ENCODE measurements around the gene ASB18.

DNA sequence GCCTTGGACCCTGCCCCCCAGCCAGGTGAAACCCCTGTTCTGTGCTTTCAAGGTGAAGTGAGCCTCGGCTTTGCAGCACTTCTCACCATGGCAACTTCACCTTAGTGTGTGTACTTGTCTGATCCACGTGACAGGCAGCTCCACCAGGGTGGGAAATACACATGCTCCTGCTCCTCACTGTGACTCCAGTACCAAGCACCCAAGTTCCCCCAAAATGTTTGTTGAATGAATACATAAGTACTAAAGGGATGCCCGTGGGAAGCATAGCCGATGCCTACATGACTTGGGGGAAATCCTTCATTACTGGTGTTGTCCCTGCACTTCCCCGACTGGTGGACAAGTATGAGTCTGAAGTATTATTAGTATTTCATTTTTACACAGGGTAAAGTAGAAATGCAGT lies 54.2 kb downstream of the ASB18 start:
- TF ChIP-seq CTCF (IDR thresholded peaks at IDR 0.05 in 2 of 3, conservative IDR thresholded peaks at IDR 0.05 in 1 of 3; ENCODE audit: borderline replicate concordance in 1 of 3, insufficient read depth in 1 of 3, low read depth in 2 of 3, low read length in 2 of 3), result no peak
- TF ChIP-seq EZH2 (IDR thresholded peaks at IDR 0.05), result no peak
- TF ChIP-seq REST (IDR thresholded peaks at IDR 0.05; ENCODE audit: low read depth), result no peak
- TF ChIP-seq POLR2A (IDR thresholded peaks at IDR 0.05; ENCODE audit: borderline replicate concordance, extremely low read depth, insufficient read depth, insufficient read length), result no peak
- no peak for TF ChIP-seq ZNF274 (IDR thresholded peaks at IDR 0.05; ENCODE audit: low read depth, low read length)
- no peak for TF ChIP-seq FOSL1 (IDR thresholded peaks at IDR 0.05; ENCODE audit: low read depth)
- no peak for TF ChIP-seq YY1 (IDR thresholded peaks at IDR 0.05; ENCODE audit: extremely low read depth, insufficient replicate concordance, low read depth, low read length)
- no peak for TF ChIP-seq EZH2phosphoT487 (IDR thresholded peaks at IDR 0.05; ENCODE audit: borderline replicate concordance)
- no peak for TF ChIP-seq RAD21 (IDR thresholded peaks at IDR 0.05; ENCODE audit: low read depth)
- no peak for TF ChIP-seq SP1 (IDR thresholded peaks at IDR 0.05; ENCODE audit: low read depth)
- TF ChIP-seq TCF7L2 (IDR thresholded peaks at IDR 0.05; ENCODE audit: borderline replicate concordance, extremely low read depth, insufficient read depth, insufficient read length), result no peak
- TF ChIP-seq, protein P1, sequence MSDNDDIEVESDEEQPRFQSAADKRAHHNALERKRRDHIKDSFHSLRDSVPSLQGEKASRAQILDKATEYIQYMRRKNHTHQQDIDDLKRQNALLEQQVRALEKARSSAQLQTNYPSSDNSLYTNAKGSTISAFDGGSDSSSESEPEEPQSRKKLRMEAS (IDR thresholded peaks at IDR 0.05), result no peak
- TF ChIP-seq ZFX (IDR thresholded peaks at IDR 0.05), result no peak
- no peak; the same call in 1 of the 2 replicates for TF ChIP-seq JUND (IDR thresholded peaks at IDR 0.05)
